Gastroesophageal sphincter (tissue), 4 donors: ENCODE results near the gene MGAT5B. TPM values are rescaled to one million over a fixed set of nuclear protein-coding genes. Genes with fewer than 3 reads are reported as not detected.

ENCODE experiments used
- ATAC-seq: fragments of 150-250 bp; one replicate; pipeline ENCODE4 v1.9.1; 2016; ENCODE audit warnings: mild to moderate bottlenecking, moderate library complexity
- H3K27ac ChIP-seq, 4 donors: fragments of 200-600 bp; sonication (generic) in 3 of 4; 1 replicate in 3 of 4; 2 replicates in 1 of 4; pipeline ENCODE4 v1.5.1; 2016 to 2019
- H3K27me3 ChIP-seq: fragments of 200-600 bp; sonication (generic); one replicate; pipeline ENCODE4 v1.5.1; 2019
- H3K36me3 ChIP-seq, 2 donors: fragments of 200-600 bp; sonication (generic); one replicate each; pipeline ENCODE4 v1.5.1; 2019; ENCODE audit warnings: control low read depth in 1 of 2
- H3K4me1 ChIP-seq, 3 donors: fragments of 200-600 bp; sonication (generic); 1 replicate in 2 of 3; 2 replicates in 1 of 3; pipeline ENCODE4 v1.5.1; 2016 to 2019; ENCODE audit warnings: control low read depth in 2 of 3
- H3K4me3 ChIP-seq, 2 donors: fragments of 200-600 bp; sonication (generic); one replicate each; pipeline ENCODE4 v1.5.1; 2019; ENCODE audit warnings: mild to moderate bottlenecking in 1 of 2, moderate library complexity in 1 of 2
- H3K9me3 ChIP-seq, 3 donors: fragments of 200-600 bp; sonication (generic); one replicate each; pipeline ENCODE4 v1.5.1; 2017 to 2019; ENCODE audit warnings: control low read depth in 2 of 3
- EP300 ChIP-seq: sonication (generic); formaldehyde crosslinking; IDR thresholded peaks from one replicate; pipeline ENCODE4 v1.6.1; 2017; ENCODE audit warnings: antibody characterized with exemption, mild to moderate bottlenecking
- POLR2A ChIP-seq, 2 donors: fragments of 450-650 bp; IDR thresholded peaks; one replicate each; pipeline ENCODE4 v1.6.1; 2017; ENCODE audit warnings: antibody characterized with exemption in 2 of 2, mild to moderate bottlenecking in 2 of 2, moderate library complexity in 1 of 2
- POLR2AphosphoS5 ChIP-seq: sonication (generic); formaldehyde crosslinking; IDR thresholded peaks from one replicate; pipeline ENCODE4 v1.6.1; 2017; ENCODE audit warnings: antibody characterized with exemption
- WGBS, 2 donors: methylation state at CpG; one replicate each; pipeline ENCODE4 v1.1.5; 2018; ENCODE audit warnings: low coverage in 1 of 2; 5-methylcytosine and 5-hydroxymethylcytosine counted together
- total RNA-seq, 4 donors: library from RNA; depleted of rRNA; stranded (reverse); fragments of >200 nt; gene quantifications; one replicate each; pipeline ENCODE4 v1.1.0, GENCODE V29; 2016
- TF ChIP-seq, protein P1 (sequence below), 4 experiments: fragments of 200-600 bp in 2 of 4; fragments of 450-650 bp in 2 of 4; sonication (generic) in 1 of 4; IDR thresholded peaks; one replicate each; pipeline ENCODE4 v1.5.1; 2017 to 2019; ENCODE audit warnings: antibody characterized with exemption in 4 of 4, mild to moderate bottlenecking in 2 of 4, moderate library complexity in 2 of 4

MGAT5B gene
- total RNA-seq, 4 donors from 2014 or later, result 0.12 to 0.81 (median 0.29) TPM

GRCh38 chr17:76824093-76824492 is 44.1 kb upstream of the MGAT5B start:
- Histone ChIP-seq H3K27me3 (peaks cover 49% of the 10 kb centered on the region), H3K4me1 (no peaks in the 10 kb centered on the region), H3K36me3 (no peaks in the 10 kb centered on the region), H3K27ac (no peak overlapping the region), H3K4me3 (no peak overlapping the region), H3K9me3 (no peaks in the 10 kb centered on the region)
- WGBS, 2 donors, result 51 to 60% methylated on average over 1 to 7 of the region's 12 CpGs
- TF ChIP-seq EP300, result no peak
- TF ChIP-seq POLR2A (IDR thresholded peaks at IDR 0.05), result no peak
- TF ChIP-seq POLR2AphosphoS5, result no peak
- TF ChIP-seq, protein P1, sequence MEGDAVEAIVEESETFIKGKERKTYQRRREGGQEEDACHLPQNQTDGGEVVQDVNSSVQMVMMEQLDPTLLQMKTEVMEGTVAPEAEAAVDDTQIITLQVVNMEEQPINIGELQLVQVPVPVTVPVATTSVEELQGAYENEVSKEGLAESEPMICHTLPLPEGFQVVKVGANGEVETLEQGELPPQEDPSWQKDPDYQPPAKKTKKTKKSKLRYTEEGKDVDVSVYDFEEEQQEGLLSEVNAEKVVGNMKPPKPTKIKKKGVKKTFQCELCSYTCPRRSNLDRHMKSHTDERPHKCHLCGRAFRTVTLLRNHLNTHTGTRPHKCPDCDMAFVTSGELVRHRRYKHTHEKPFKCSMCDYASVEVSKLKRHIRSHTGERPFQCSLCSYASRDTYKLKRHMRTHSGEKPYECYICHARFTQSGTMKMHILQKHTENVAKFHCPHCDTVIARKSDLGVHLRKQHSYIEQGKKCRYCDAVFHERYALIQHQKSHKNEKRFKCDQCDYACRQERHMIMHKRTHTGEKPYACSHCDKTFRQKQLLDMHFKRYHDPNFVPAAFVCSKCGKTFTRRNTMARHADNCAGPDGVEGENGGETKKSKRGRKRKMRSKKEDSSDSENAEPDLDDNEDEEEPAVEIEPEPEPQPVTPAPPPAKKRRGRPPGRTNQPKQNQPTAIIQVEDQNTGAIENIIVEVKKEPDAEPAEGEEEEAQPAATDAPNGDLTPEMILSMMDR (IDR thresholded peaks at IDR 0.05), result no peak
- no peak for ATAC-seq

- Histone ChIP-seq H3K9me3 (no peaks in the 10 kb centered on the region), H3K36me3 (no peaks in the 10 kb centered on the region), H3K4me3 (no peak overlapping the region), H3K27ac (no peak overlapping the region), H3K4me1 (no peaks in the 10 kb centered on the region), H3K27me3 (peaks cover 25% of the 10 kb centered on the region)
- TF ChIP-seq EP300, result no peak
- no peak for TF ChIP-seq POLR2A (IDR thresholded peaks at IDR 0.05)
- no peak for TF ChIP-seq POLR2AphosphoS5
- TF ChIP-seq, protein P1 (IDR thresholded peaks at IDR 0.05), result no peak
- ATAC-seq, result no peak
- WGBS, 2 donors, result 29 to 73% methylated on average over 10 to 14 of the region's 24 CpGs
Observed at GRCh38 chr17:76826330-76827068, 41.7 kb upstream of the MGAT5B start.

DNA sequence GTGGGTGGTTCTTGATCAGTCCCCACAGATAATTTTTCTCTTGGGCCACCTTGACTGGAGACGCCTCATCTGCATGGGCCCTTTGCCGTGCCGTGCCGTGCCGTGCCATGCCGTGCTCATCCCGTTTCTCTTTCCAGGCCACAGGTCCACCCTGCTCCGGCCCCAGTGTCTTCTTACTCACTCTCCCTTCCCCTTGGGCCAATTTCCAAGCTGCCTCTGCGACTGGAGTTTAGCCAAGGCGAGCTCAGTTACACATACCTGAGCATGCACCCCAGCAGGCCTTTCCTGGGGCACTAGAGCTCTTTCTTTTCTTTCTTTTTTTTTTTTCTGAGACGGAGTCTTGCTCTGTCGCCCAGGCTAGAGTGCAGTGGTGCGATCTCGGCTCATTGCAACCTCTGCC is 40.5 kb upstream of the MGAT5B start:
- 51 to 76% methylated on average over 11 to 13 of the region's 14 CpGs for WGBS, 2 donors
- no peaks in the 10 kb centered on the region for H3K36me3 ChIP-seq

GRCh38 chr17:76830987-76831715 is 37.1 kb upstream of the MGAT5B start:
- WGBS, 2 donors, result 74 to 77% methylated on average over 3 to 9 of the region's 10 CpGs
- no peaks in the 10 kb centered on the region for H3K9me3 ChIP-seq
- H3K27me3 ChIP-seq, result peaks cover 41% of the 10 kb centered on the region
- H3K36me3 ChIP-seq, result no peaks in the 10 kb centered on the region
- no peaks in the 10 kb centered on the region for H3K4me1 ChIP-seq
- no peak overlapping the region for H3K4me3 ChIP-seq
- no peak overlapping the region for H3K27ac ChIP-seq
- TF ChIP-seq POLR2A (IDR thresholded peaks at IDR 0.05) (no peak), POLR2AphosphoS5 (no peak), EP300 (no peak)
- TF ChIP-seq, protein P1 (IDR thresholded peaks at IDR 0.05), result no peak
- ATAC-seq, result no peak

More for the DNA sequence above, 40.5 kb upstream of the MGAT5B start:
- ATAC-seq, result no peak
- H3K4me3 ChIP-seq, result no peak overlapping the region
- no peak overlapping the region for H3K27ac ChIP-seq
- TF ChIP-seq POLR2AphosphoS5, result no peak
- TF ChIP-seq, protein P1 (IDR thresholded peaks at IDR 0.05), result no peak
- TF ChIP-seq EP300, result no peak
- TF ChIP-seq POLR2A (IDR thresholded peaks at IDR 0.05), result no peak
- peaks cover 15% of the 10 kb centered on the region for H3K27me3 ChIP-seq
- no peaks in the 10 kb centered on the region for H3K9me3 ChIP-seq
- H3K4me1 ChIP-seq, result no peaks in the 10 kb centered on the region
